Activated naive CD4-positive, alpha-beta T cell (primary cell): ENCODE data around the gene EVC2.

Source experiments
- DNase-seq, 4 experiments: peaks; one replicate each; lab custom pipeline; 2025; lab: John Stamatoyannopoulos, UW

EVC2 gene

DNA sequence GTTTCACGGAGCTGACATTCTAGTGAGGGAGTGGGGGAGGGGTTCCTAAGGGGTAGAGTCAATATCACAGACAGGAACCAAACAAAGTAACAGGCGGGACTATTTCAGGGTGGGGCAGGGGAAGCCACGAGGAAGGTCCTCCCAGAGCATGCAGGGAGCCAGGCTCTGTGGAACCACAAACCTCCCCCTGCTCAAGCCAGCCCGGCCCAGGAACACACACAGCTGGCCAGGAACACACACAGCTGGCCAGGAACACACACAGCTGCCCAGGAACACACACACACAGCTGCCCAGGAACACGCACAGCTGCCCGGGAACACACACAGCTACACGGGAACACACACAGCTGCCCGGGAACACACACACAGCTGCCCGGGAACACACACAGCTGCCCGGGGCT lies 24.8 kb downstream of the EVC2 start:
- no peak for DNase-seq

DNA sequence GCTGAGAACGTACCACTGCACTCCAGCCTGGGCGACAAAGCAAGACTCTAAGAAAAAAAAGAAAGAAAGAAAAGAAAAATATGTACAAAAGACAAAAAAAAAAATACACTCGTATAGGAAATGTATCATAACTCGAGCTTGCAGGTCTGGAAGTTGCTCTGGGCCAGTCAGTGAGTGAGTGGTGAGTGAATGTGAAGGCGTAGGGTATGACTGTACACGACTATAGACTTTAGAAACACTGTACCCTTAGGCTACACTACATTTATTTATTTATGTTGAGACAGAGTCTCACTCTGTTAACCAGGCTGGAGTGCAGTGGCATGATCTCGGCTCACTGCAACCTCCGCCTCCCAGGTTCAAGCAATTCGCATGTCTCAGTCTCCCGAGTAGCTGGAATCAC lies 29.4 kb downstream of the EVC2 start:
- no peak for DNase-seq

DNA sequence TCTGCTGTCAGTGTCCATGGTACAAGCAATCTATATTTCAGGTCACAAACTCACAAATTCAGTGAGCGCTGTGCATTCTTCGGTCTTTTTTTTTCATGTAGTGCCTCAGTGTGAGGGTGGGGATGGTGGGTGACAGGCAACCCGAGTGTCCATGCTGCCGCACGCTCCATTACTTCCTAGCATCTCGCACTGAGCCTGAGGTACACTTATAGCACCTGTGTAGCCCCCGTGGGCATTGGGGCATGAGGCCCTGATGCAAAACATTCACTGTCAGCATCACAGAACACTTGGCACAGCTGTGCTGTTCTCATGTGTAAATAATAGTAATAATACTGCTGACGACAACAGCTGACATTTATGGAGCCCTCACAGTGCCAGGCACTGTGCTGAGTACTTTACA lies 31.6 kb downstream of the EVC2 start:
- DNase-seq: no peak

GRCh38 chr4:5666741-5667140 lies 41.6 kb downstream of the EVC2 start:
- no peak for DNase-seq

DNA sequence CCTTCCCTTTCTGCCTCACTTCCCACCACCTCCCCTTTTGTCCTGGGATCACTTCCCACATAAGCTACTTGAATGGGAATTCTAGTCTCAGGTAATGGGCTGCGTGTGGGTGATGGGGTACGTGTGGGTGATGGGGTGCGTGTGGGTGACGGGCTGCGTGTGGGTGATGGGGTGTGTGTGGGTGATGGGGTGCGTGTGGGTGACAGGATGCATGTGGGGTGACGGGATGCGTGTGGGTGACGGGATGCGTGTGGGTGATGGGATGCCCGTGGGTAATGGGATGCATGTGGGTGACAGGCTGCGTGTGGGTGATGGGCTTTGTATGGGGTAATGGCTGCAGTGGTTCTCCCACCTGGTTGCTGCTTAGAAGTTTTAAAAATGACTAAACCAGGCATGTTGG lies 43.6 kb downstream of the EVC2 start:
- no peak for DNase-seq

DNA sequence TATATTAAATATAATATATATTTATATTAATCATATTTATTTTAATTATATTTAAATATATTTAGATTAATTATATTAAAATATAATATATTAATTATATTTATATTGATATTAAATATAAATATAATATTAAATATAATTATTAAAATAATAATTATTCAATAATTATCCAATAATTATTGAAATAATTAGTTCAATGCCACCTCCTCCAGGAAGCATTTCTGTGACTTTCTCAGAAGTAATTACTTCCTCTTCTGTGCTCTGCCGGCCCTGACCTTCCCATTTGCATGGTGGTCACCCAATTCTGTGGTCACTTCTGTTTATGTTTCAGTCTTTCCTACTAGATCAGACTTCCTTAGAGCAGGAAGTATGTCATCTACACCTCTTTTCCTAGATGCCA lies 45.8 kb downstream of the EVC2 start:
- no peak for DNase-seq

DNA sequence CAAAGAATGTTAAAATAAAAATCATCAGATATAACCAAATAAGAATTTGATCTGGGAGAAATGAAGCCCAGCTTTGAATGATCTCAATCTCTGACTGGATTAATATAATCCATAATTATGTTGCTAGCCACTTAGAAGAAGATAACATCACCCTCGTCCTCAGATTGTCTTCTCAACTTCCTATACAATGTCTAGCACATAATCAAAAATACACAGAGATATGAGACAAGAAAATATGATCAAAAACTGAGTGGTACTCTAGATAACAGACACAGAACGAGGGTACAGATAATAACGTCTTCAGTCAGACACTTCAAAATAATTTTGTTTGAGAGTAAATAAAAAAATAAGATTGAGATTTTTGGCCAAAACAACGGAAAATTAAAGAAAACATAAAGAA lies 47.1 kb downstream of the EVC2 start:
- no peak for DNase-seq

DNA sequence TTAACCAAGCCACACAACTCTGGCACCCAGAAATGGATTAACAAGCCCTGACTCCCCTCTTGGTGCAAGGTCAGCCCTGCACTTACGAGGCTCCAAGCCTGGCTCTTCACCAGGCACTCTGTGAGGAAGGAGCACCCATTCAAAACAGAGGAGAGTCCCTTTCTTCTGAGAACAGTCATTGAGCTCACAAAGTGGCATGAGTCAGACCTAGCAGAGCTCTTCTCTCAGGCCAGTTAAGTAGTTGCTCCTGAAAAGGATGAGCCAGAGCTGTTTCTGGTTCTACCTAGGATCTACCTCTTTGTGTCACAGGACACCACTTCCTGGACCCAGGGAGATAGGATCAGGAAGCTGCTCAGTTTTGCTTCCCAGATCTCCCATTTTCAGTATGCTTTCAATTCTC lies 48.2 kb downstream of the EVC2 start:
- no peak for DNase-seq

DNA sequence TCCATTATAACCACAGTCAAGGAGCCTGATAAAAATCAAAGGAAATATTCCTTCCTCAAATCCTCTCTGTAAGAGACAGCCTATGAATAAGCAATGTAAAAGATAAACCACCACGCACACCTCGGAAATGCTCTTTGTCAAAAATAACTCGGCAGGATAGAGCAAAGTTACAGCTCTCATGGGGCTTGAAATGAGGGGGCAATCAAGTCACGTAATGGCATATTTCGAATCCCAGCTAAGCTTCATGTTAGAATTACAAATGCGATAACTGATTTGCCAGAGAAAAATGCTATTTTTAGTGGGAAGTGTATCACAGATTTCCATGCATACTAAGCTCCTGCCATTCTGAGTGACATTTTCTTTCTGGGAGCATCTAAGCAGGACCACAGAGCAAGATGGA lies 49.4 kb downstream of the EVC2 start:
- no peak for DNase-seq

- DNase-seq: no peak
Measured at GRCh38 chr4:5656415-5656814, 51.9 kb downstream of the EVC2 start.

DNA sequence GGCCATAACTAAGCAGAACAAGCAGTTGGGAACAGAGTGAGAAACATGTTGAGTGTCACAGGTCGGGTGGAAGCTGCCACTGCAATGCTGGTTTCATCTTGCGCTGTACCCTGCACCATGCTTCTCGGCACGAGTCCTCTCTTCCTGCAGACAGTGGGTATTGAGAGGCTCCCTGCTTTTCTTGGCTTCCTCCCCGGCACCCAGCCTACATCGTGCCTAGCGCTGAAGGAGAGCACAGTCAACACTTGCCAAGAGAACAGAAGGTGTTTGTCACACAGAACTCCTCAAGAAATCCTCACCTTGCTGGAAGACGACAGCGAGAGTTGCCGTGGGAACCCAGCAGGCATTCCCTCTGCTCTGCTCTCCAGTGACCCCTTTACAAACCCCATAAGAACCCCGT lies 53.6 kb downstream of the EVC2 start:
- DNase-seq: no peak

DNA sequence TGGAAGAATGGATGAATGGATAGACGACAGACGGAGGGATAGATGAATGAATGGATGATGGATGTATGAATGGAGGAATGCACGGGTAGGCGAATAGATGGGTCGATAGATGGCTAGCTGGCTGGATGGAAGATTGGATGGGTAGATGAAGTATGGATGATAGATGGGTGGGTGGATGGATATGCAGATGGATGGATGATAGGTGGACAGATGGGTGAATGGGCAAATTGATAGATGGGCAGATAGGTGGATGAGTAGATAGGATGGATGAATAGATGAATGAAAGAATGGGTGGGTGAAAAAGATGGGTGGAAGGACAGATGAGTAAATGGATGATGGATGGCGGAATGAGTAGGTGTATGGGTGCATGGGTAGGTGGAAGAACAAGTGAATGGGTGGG lies 57.3 kb downstream of the EVC2 start:
- no peak for DNase-seq

GRCh38 chr4:5650040-5650439 lies 58.3 kb downstream of the EVC2 start:
- no peak for DNase-seq

DNA sequence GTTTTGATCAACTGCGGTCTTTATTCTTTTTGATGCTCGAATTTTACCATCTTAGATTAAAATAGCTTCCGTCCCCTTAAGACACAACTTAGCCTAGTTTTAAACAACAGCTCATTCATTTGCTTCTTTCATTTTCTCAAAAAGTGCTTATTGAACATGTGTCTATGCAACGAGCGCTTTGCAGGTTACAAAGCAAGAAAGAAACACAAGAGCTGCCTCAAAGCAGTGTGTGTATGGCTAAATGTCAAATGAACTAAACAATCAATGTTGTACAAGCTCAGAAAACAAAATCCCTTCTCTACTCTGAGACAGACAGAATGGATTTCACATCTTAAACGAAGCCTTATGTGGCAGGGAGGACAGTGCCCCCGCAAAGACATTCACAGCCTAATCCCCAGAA lies 61.0 kb downstream of the EVC2 start:
- DNase-seq: no peak

- no peak for DNase-seq
Measured at GRCh38 chr4:5640096-5640495, 68.3 kb downstream of the EVC2 start.

GRCh38 chr4:5639556-5639955 lies 68.8 kb downstream of the EVC2 start:
- no peak for DNase-seq

DNA sequence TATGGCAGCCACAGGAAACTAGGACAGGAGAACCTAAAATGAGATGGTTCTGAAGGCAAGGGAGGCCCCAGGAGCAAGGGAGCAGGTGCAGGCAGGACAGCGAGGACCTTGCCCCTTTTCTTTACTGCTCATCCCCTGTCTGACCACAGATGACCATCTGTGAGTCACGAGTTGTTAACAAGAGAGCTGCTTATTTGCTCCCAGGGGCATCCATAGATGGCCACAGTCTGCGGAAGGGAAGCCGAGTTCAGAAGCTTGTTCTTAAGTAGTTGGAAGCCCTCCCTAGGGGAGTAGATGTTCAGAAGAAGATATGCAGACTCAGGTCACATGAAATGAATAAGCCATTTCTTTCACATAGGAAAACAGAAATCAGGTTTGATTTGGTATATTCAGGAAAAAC lies 69.4 kb downstream of the EVC2 start:
- DNase-seq: no peak

DNA sequence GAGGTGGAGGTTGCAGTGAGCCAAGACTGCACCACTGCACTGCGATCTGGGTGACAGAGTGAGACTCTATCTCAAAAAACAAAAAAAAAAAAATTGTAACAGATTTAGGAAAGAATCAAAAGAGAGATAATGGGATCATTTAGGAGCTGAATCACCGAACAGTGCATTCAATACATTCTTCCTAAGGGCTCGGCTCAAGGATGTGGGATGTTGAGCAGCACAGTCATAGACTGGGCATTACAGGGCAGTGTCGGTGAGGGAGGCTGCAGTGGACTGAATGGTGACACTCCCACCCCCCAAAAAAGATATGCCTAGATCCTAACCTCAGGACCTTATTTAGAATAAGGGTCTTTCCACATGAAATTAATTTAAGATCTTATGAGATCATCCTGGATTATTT lies 70.0 kb downstream of the EVC2 start:
- DNase-seq: no peak

GRCh38 chr4:5636766-5637670 lies 71.3 kb downstream of the EVC2 start:
- no peak for DNase-seq

DNA sequence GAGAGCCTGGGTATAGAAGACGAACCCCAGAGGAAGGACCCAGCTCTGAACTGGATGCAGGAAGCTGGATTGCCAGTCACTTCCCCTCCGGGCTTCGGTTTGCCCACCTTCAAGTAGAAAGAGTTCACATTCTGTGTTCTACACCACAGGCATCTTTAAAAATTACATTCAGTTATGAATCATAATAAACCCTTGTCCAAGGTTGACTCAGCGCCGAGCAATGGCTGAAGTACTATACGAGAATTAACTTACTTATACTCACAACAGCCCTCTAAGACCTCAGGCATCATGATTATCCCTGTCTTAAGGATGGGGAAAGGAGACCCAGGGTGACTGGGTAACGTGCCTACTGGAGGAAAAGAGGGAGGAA lies 72.5 kb downstream of the EVC2 start:
- DNase-seq: no peak

GRCh38 chr4:5632571-5632970 lies 75.8 kb downstream of the EVC2 start:
- DNase-seq: no peak

DNA sequence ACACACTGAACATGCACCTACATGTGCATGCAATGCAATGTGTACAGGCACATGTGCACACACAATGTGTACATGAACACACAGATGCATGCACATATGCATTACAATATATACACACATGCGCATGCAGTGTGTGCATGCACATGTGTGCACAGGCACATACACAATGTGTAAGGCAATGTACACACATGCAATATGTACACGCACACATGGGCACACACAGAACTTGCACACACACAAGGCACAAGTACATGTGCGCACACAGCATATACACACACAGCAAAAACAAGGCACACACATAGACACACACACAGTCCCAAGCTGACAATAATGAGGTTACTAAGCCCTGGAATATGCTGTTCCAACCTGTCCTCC lies 76.3 kb downstream of the EVC2 start:
- no peak for DNase-seq

- DNase-seq: no peak
Measured at GRCh38 chr4:5631352-5632065, 76.8 kb downstream of the EVC2 start.

DNA sequence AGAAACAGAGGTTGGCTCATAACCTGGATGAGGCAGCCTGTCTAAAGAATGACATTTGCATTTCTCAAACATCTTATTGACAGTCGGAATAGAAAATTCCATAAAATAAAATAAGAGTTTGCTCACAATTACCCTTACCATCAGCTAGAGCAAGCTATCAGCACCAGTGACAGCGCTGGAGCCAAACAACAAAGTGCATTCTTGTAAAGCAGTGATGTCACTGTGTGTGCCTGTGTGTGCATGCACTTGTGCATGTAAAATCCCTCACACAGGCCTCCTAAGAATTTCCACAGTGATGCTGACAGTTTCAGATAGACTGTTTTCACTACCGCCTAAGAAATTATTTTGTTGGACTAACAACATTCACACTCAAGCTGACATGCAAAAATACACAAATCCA lies 77.6 kb downstream of the EVC2 start:
- DNase-seq: no peak
